NCI-H1048 (cell line): ENCODE measurements around the gene ADAM10.
"Not testable (repeated sequence)": the region's sequence is repeated elsewhere in the genome, so short reads cannot be mapped to it uniquely, and the experiment has no call there.

Experiments used
- DNase-seq: peaks from one replicate; lab custom pipeline; 2025; lab: John Stamatoyannopoulos, UW

The ADAM10 gene

GRCh38 chr15:58608711-58609110, 140.8 kb downstream of the ADAM10 start:
- no peak for DNase-seq

GRCh38 chr15:58608129-58608590, 141.3 kb downstream of the ADAM10 start:
- DNase-seq = no peak

GRCh38 chr15:58606577-58607080, 142.9 kb downstream of the ADAM10 start:
- no peak for DNase-seq

GRCh38 chr15:58605931-58606530, 143.5 kb downstream of the ADAM10 start:
- DNase-seq = no peak

- peak; percentile 9 for DNase-seq
Measured at GRCh38 chr15:58604455-58604923, 145.0 kb downstream of the ADAM10 start.

DNA sequence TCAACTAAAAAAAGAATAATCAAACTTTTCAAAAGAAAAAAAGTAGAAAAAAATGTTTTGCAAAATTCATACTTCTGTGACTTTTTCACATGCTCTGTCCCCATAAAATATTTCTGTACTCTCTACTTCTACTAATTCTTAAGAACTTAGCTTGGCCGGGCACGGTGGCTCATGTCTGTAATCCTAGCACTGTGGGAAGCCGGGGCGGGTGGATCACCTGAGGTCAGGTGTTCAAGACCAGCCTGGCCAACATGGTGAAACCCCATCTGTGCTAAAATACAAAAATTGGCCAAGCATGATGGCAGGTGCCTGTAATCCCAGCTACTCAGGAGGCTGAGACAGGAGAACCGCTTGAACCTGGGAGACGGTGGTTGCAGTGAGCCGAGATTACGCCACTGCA, 145.6 kb downstream of the ADAM10 start:
- not testable (repeated sequence) for DNase-seq

GRCh38 chr15:58602823-58603222, 146.7 kb downstream of the ADAM10 start:
- DNase-seq = no peak

GRCh38 chr15:58598829-58599210, 150.7 kb downstream of the ADAM10 start:
- no peak for DNase-seq

- DNase-seq = no peak
Measured at GRCh38 chr15:58597943-58598828, 151.3 kb downstream of the ADAM10 start.

- no peak for DNase-seq
Measured at GRCh38 chr15:58595516-58596263, 153.8 kb downstream of the ADAM10 start.

GRCh38 chr15:58594898-58595297, 154.6 kb downstream of the ADAM10 start:
- DNase-seq = no peak

- no peak for DNase-seq
Measured at GRCh38 chr15:58593870-58594269, 155.6 kb downstream of the ADAM10 start.

GRCh38 chr15:58590926-58591325, 158.6 kb downstream of the ADAM10 start:
- DNase-seq = no peak

GRCh38 chr15:58590236-58590635, 159.3 kb downstream of the ADAM10 start:
- DNase-seq = no peak

GRCh38 chr15:58589047-58589446, 160.5 kb downstream of the ADAM10 start:
- no peak for DNase-seq

DNA sequence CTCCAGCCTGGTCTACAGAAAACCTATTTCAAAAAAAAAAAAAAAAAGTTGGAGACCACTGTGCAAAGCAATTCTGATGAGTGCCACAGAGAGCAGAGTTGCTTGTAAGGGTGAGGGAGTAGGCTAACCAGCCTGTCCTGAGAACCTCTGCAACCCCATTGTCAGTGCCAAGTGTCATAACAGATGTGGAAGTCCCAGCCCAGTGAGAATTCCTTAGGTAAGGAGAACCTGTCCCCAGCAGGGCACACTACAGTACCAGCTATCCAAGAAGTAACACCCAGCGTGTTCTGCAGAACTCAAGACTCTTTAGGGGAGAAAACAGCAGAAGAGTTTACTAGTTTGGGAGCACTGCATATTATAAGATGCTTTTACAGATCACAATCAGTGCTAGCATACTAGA, 161.4 kb downstream of the ADAM10 start:
- DNase-seq = no peak

DNA sequence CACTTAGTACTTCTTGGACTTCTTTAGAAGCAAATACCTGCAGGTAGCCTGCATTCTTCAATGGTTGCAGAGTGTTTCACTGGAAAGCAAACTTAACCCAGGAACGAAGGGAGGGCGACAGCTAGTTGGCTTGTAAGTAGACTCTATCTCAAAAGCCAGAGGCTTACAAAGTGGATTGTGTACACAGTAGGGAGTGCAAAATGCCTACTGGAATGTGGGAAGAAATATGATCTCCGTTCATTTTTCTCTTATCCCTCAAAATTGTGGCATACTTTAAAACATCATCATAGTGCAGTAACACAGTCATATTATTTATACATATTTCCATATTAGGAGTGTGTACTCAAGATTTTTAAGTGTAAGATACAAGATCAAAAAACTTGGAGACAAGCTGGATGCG, 162.0 kb downstream of the ADAM10 start:
- DNase-seq = no peak

GRCh38 chr15:58585693-58586443, 163.6 kb downstream of the ADAM10 start:
- no peak for DNase-seq

DNA sequence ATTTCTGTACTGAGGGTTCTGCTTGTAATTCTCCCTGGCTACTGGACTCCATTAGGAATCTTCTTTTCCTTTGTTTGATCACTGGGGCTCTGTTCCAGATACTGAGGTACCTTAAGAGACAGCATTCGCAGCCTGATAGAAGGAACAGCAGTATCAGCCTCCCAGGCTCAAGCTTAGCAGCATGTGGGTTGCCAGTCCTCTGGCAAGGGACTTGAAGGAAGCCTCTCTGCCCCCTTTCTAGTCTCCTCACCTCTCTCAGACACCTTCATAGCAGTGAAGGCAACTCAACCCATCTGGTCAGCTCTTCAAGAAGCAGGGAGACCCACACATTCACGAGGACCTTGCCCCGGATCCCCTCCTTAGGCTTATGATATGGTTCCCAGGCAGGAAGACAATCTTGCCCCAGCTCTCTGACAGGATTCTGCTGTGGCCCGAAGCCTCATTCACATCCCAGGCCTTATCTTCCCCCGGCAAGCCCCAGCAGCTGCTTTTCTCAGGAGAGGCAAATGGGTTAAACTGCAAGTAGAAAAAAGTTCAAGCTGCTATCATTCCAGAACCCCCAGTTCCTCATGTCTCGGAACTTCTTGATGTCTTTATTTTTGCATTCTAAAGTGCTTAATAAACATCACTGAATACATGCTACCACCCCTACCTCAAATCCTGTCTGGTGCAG, 164.6 kb downstream of the ADAM10 start:
- DNase-seq = no peak

- no peak for DNase-seq
Measured at GRCh38 chr15:58583171-58583908, 166.2 kb downstream of the ADAM10 start.
